DOHH2 (cell line): Measurements from ENCODE around the gene LIMS1.

Experiments used
- EZH2phosphoT487 ChIP-seq: fragments of 200-600 bp; sonication (generic); IDR thresholded peaks from 2 replicates; pipeline ENCODE4 v1.6.1; 2017; ENCODE audit warnings: borderline replicate concordance, mild to moderate bottlenecking, antibody characterized with exemption, low read length, moderate library complexity, mixed read lengths
- TF ChIP-seq, protein P1 (sequence below): fragments of 200-600 bp; sonication (generic); IDR thresholded peaks from one replicate; pipeline ENCODE4 v1.5.1; 2014; ENCODE audit warnings: antibody characterized with exemption, mild to moderate bottlenecking, low read depth, low read length; ENCODE audit not compliant: poor library complexity, severe bottlenecking

DNA sequence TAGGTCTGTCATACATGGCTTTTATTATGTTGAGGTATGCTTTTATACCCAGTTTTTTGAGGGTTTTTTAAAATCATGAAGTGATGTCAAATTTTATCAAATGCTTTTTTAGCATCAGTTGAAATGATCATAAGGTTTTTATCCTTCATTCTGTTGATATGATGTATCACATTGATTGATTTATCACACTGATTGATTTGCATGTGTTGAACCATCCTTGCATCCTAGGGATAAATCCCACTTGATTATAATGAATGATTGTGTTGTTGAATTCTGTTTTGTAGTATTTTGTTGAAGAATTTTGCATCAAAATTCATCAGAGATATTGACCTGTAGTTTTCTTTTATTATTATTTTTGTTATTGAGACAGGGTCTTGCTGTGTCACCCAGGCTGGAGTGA lies 68.2 kb downstream of the LIMS1 start:
- TF ChIP-seq, protein P1, sequence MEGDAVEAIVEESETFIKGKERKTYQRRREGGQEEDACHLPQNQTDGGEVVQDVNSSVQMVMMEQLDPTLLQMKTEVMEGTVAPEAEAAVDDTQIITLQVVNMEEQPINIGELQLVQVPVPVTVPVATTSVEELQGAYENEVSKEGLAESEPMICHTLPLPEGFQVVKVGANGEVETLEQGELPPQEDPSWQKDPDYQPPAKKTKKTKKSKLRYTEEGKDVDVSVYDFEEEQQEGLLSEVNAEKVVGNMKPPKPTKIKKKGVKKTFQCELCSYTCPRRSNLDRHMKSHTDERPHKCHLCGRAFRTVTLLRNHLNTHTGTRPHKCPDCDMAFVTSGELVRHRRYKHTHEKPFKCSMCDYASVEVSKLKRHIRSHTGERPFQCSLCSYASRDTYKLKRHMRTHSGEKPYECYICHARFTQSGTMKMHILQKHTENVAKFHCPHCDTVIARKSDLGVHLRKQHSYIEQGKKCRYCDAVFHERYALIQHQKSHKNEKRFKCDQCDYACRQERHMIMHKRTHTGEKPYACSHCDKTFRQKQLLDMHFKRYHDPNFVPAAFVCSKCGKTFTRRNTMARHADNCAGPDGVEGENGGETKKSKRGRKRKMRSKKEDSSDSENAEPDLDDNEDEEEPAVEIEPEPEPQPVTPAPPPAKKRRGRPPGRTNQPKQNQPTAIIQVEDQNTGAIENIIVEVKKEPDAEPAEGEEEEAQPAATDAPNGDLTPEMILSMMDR, result no peak
- no peak for TF ChIP-seq EZH2phosphoT487
